ENCODE measurements around the gene PLXNA4.

DNA sequence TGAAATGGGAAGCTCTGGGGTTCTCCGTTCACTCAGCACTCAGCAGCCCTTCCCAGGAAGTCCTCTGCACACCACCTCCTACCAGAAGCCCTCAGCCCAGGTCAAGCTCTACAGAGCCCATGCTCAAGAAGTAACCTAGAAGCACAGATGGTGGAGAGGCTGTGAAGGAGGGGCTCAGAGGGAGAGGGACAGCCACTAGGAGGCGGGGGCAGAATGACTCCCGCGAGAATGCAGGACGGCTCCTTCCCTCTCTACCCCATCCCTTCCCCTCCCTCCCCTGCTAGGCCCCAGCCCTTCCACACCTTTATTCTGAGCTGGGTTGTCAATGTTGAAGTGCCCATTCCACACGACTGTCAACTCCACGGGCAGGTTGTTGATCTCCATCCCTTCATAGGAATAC, 373.2 kb downstream of the PLXNA4 start:
- TF ChIP-seq, protein P1, sequence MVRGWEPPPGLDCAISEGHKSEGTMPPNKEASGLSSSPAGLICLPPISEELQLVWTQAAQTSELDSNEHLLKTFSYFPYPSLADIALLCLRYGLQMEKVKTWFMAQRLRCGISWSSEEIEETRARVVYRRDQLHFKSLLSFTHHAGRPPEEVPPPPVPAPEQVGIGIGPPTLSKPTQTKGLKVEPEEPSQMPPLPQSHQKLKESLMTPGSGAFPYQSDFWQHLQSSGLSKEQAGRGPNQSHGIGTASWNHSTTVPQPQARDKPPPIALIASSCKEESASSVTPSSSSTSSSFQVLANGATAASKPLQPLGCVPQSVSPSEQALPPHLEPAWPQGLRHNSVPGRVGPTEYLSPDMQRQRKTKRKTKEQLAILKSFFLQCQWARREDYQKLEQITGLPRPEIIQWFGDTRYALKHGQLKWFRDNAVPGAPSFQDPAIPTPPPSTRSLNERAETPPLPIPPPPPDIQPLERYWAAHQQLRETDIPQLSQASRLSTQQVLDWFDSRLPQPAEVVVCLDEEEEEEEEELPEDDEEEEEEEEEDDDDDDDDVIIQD (CRISPR knock-in tag; IDR thresholded peaks at IDR 0.05): no peak
- TF ChIP-seq ZSCAN32 (CRISPR knock-in tag; IDR thresholded peaks at IDR 0.05) (no peak), ZNF830 (CRISPR knock-in tag; IDR thresholded peaks at IDR 0.05) (no peak), POLR2A (conservative IDR thresholded peaks at IDR 0.05) (no peak), TCF7 (IDR thresholded peaks at IDR 0.05; ENCODE audit: borderline replicate concordance) (no peak), MYC (IDR thresholded peaks at IDR 0.05; ENCODE audit: low read depth, low read length) (no peak), MYC (CRISPR knock-in tag; IDR thresholded peaks at IDR 0.05; ENCODE audit: borderline replicate concordance, low read depth) (no peak), CREB1 (IDR thresholded peaks at IDR 0.05) (no peak), CREB1 (CRISPR knock-in tag; IDR thresholded peaks at IDR 0.05) (no peak), MXI1 (IDR thresholded peaks at IDR 0.05; ENCODE audit: low read depth, low read length) (no peak)
- TF ChIP-seq, protein P2, sequence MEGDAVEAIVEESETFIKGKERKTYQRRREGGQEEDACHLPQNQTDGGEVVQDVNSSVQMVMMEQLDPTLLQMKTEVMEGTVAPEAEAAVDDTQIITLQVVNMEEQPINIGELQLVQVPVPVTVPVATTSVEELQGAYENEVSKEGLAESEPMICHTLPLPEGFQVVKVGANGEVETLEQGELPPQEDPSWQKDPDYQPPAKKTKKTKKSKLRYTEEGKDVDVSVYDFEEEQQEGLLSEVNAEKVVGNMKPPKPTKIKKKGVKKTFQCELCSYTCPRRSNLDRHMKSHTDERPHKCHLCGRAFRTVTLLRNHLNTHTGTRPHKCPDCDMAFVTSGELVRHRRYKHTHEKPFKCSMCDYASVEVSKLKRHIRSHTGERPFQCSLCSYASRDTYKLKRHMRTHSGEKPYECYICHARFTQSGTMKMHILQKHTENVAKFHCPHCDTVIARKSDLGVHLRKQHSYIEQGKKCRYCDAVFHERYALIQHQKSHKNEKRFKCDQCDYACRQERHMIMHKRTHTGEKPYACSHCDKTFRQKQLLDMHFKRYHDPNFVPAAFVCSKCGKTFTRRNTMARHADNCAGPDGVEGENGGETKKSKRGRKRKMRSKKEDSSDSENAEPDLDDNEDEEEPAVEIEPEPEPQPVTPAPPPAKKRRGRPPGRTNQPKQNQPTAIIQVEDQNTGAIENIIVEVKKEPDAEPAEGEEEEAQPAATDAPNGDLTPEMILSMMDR (IDR thresholded peaks at IDR 0.05 in 2 of 3, conservative IDR thresholded peaks at IDR 0.05 in 1 of 3; ENCODE audit: insufficient read depth in 2 of 3, low read depth in 1 of 3, low read length in 3 of 3): no peak
- TF ChIP-seq, protein P3, sequence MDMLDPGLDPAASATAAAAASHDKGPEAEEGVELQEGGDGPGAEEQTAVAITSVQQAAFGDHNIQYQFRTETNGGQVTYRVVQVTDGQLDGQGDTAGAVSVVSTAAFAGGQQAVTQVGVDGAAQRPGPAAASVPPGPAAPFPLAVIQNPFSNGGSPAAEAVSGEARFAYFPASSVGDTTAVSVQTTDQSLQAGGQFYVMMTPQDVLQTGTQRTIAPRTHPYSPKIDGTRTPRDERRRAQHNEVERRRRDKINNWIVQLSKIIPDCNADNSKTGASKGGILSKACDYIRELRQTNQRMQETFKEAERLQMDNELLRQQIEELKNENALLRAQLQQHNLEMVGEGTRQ (CRISPR knock-in tag; IDR thresholded peaks at IDR 0.05): no peak
